Left forelimb (tissue), 1 donor: ENCODE data around the gene CSTPP1.
A peak's percentile ranks its signal among the peaks of the same experiment; 100 is the strongest.

Experiments used
- DNase-seq: peaks from one replicate; pipeline ENCODE4 v3.0.0-alpha.2; 2018; ENCODE audit warnings: low spot score

CSTPP1 gene, protein sequence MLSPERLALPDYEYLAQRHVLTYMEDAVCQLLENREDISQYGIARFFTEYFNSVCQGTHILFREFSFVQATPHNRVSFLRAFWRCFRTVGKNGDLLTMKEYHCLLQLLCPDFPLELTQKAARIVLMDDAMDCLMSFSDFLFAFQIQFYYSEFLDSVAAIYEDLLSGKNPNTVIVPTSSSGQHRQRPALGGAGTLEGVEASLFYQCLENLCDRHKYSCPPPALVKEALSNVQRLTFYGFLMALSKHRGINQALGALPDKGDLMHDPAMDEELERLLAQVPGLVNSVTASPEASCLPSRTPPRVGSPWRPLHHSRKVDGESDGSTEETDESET

DNA sequence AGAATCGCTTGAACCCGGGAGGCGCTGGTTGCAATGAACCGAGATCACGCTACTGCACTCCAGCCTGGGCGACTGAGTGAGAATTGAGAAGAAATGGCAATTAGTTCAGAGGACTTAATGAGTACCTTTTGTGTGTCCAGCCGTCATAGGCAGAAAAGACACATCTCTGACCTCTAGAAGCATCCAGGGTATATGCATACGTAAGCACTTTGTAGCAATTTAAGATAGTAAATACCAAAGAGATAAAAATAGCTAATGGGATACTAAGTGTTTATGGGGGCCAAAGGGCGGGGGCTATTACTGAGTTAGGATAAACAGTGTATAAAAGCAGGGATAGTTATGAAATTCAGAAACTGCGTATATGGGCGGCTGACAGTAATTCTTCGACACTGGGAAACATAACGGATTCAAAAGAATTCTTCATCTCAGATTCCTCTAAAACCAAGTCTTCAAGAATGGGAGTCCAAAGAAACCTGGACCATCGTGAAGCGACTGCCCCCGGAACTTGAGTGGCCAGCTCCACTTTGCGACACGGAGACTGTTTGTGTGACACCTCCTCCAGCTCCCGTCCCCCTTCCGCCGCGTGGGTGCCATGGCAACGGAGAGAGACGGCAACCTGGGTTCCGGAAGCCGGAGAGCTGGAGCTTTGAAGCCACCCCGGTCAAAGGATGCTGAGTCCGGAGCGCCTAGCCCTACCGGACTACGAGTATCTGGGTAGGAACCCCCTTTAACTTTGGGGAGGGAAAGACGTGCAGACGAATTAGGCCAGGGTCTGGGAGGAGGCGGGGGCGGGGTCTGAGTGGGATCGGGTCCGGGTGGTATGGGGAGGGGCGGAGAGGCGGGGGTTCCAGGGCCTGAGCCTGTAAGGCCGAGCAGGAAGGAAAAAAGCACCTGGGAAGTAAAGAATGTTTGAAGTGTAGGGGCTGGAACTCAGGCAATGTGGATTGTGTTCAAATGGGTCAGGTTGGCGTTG lies at the start of gene CSTPP1:
TSS of gene CSTPP1 (plus strand) at position 624 of the 973 bp plus-strand sequence. CDS start at position 669, 45 bp downstream.
- peak; percentile 95 for DNase-seq

DNA sequence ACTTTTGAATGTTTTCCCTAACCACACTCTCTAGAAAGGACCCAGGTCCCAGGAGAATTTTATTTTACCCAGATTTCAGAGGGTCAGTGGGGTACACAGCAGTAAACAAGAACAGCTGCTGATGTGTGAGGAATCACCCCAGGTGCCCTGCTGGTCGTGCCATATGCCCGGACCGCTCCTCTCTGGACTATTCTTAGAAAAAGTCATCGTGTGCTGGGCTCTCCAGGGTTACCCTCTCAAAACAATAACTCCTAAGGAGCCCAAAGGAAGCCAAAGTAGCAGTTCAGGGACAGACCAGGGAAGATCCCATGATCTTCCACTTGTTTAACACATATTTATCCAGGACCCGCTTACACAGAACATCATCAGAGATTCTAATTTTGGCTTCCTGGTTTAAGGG lies 47.9 kb upstream of the CSTPP1 start:
- no peak for DNase-seq

DNA sequence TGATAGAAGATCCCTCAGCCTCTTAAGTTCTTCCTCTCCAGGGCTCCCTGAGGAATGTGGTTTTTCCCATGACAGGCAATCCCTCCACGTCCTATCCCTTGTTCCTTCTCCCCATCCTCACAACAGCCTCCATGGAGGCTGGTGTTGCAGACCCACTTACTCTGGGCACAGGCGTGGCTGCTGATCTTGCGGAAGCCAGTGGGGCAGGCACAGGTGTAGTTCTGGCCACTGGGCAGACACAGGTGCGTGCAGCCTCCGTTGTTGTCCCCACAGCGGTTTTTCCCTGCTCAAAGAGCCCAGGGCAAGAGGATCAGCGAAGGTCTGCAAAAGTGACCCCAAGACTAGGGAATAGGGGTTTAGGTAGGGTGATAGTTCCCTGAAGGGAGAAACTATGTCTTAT lies 47.3 kb upstream of the CSTPP1 start:
- no peak for DNase-seq

DNA sequence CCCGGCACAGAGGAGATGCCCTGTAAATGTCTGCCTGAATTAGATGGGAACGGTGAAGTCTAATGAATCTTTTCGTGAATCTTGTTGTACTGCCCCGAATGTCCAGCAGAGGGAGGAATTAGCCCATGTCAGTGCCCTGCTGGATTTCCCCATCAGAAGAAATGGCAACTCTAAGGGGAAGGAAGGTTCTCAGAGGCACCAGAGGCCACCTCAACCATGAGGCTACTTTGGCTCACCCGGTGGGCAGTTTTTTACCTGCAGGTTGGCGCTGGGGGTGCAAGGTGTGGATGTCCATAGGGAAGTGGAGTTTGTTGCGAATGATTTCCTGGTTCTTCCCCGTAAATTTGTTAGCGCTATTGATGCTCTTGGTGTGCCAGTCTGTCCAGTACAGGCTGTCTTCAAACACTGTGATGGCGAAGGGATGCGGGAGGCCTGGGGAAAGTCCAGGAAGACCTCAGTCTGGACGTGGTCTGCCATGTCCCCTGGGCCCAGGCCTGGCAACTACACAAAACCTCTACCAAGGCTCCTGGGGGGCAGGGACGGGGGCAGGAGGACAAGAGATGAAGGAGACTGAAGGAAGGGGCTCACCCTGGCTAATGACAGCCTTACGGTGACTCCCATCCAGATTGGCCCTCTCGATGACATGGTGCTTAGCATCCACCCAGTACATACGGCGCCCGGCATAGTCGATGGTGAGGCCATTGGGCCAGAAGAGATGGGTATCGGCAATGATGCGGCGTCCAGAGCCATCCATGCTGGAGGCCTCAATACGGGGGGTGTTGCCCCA lies 46.7 kb upstream of the CSTPP1 start:
- no peak for DNase-seq

DNA sequence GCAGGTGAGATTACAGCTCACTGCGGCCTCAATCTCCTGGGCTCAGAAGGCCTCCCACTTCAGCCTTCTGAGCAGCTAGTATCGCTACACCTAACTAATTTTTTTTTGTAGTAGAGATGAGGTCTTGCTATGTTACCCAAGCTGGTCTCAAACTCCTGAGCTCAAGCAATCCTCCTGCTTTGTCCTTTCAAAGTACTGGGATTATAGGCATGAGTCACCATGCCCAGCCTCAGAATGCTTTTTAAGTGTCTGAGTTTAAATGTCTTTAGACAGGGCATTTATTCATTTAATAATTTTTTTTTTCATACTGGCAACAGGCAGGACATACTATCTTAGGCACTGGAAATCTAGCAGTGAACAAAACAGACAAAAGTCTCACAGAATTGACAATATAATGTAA lies 45.9 kb upstream of the CSTPP1 start:
- DNase-seq = no peak

DNA sequence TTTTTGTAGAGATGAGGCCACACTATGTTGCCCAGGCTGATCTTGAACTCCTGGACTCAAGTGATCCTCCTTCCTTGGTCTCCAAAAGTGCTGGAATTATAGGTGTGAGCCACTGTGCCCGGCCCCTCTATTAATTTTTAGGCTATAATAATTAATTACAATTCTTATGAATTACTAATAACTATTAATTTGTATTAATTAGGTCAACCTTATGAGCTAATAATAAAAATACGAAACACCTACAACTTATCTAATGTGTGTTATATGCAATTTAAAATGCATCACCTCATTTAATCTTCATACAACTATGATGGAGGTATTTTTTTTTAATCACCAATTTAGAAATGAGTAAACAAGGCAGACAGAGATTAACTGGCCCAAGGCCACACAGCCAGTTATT lies 44.5 kb upstream of the CSTPP1 start:
- DNase-seq = no peak

DNA sequence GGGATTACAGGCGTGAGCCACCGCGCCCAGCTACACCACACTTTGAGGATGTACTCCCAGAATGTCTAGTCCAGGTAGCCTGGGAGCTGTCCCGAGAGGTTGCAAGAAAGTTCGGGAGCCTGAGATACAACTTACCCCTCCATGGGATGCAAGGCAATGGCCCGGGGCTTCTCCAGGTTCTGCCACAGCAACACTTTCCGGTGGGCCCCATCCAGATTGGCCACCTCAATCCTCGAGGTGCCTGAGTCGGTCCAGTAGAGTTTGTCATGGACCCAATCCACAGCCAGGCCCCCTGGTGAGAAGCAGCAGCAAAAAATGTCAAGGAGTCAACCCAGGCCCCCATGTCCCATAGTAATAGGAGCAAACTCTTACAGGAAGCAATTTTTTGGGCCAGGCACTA lies 43.7 kb upstream of the CSTPP1 start:
- DNase-seq = no peak

DNA sequence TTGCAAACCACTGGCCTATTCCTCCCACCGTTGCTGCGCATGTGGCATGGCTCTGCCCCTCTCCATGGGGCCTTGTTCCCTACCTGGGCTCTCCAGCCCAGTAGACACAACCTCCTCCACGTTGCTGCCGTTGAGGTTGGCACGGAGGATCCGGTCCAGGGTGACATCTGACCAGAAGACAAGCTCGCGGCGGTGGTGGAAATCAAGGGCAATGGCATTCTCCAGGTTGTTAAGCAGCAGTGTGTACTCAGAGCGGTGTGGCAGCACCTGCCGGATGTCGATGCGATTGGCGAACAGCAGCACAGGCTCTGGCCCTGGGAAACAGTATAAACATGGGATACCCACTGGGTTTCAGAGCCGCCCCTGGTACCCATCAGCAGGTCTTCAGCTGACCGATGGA lies 42.1 kb upstream of the CSTPP1 start:
- no peak for DNase-seq

DNA sequence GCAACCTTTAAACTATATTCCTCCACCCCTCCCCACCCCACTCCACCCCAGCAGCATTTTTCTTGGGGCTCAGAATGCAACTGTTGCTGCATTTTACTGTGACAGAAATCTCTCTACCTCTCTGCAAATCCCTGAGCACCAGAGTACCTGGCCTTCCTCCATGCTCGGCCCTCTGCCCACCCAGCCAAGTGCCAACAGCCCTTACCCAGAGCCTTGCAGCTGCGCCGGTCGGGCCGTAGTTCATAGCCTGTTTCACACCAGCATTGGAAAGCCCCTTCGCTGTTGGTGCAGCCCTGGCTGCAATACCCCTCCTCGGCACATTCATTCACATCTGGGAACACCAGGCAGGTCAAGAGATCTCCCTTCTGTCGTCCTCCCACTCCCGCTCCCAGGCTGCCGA lies 41.6 kb upstream of the CSTPP1 start:
- no peak for DNase-seq

DNA sequence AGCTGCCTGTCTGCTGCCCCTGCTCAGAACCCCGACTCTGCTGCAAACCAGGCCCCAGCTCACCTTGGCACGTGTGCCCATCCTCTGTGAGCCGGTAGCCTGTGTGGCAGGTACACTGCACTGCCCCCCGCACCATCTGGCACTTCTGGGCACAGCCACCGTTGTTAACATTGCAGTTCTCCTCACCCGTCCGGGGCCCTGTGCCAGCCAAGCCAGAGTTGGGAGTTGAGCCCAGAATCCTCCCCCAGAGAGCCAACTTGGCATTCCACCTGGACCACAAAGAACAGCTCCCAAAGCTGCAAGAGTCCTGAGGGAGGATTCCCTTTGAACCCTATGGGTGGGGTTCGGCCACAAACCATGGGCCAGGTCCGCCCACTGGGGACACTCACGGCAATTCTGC lies 40.7 kb upstream of the CSTPP1 start:
- DNase-seq = no peak

DNA sequence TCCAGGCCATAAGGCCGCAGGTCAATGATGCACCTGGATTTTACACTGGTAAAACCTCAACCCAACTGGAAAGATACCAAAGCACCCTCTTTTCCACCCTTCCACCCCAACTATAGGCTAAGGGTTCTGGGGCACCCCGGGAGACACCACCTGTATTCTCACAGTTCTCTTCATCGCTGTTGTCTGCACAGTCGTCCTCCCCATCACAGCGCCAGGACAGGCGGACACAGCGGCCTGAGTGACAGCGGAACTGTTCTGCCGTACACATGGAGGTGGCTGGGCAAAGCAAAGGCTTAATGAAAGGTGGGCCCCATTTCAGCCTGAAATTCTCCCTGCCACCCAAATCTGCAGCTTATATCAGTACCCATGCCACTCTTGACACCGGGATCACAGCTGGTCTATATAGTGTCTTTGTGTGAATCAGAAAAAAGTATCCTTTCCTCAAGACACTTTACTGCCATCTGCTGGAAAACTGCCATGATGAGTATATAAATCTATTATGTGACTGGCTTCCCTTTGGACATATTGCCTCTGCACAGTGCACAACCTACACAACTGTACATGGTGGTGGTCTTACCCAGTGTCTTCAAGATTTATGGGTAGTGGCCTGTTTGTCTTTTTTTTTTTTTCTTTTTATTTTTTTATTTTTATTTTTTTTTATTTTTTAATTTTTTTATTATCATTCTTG lies 39.7 kb upstream of the CSTPP1 start:
- DNase-seq = no peak

DNA sequence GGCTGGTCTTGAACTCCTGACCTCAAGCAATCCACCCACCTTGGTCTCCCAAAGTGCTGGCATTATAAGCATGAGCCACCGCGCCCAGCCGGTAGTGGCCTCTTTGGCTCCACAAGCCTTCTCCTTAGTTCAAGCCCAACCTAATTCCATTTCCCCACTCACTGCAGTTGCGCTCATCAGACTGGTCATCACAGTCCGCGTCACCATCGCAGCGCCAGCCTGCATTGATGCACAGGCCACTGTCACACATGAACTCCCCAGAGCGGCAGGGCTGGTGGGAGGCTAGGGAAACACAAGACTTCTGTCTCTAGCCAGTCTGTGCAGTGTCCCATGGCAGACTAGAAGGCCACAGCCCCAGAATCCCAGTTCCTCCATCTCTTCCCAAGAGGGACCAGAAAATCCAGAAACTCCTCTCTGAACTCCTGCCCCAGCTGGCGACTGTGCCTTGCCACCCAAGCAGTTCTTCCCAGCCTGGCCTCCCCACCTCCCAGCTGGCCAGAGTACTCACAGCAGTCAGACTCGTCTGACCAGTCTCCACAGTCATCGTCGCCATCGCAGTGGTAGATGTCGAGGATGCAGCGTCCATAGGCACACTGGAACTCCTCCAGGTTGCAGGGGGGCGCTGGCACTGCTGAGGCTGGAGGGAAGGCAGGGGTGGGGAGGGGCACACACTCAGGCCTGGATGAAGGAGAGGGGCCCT lies 38.0 kb upstream of the CSTPP1 start:
- no peak for DNase-seq

DNA sequence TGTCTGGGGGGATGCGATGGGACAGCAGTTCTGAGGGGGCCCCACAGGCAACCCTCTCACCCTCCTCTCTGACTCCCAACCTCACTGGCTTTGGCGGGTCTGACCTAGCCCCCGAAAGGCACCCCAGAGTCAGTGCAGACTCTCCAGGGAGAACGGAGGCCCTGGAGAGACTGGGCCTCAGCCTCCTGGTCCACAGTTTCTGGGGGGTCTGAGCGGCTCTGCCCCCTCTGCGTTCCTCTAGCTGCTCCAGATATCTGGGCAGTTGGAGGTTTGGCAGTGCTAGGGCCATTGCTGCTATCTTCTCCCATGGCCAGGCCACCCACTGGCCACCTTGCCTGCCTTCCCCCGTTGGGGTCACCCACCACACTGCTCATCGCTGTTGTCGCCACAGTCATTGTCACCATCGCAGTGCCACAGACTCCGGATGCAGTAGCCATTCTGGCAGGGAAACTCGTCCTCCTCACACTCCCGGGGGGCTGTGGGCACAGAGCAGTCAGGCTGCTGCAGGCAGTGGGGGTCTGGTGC lies 37.0 kb upstream of the CSTPP1 start:
- DNase-seq = no peak

DNA sequence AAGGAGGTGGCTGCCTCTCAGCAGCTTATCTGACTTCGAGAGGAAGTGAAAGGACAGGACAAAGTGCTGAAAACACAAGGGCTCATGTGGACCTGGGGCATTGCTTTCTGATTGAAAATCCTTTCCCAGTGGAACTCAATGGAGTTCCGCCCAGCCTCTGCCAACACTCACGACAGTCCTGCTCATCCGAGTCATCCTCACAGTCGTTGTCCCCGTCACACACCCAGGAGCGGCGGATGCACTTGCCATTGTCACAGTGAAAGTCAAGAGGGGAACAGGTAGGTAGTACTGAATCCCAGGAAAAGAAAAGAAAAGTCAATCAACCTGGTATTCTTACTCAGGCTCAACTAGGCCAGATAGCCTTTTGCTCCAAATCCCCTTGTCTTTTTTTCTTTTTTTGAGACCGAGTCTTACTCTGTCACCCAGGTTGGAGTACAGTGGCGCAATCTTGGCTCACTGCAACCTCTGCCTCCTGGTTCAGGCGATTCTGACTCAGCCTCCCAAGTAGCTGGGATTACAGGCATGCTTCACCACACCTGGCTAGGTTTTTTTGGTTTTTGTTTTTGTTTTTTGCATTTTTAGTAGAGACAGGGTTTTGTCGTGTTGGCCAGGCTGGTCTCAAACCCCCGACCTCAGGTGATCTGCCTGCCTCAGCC lies 36.3 kb upstream of the CSTPP1 start:
- DNase-seq = no peak

DNA sequence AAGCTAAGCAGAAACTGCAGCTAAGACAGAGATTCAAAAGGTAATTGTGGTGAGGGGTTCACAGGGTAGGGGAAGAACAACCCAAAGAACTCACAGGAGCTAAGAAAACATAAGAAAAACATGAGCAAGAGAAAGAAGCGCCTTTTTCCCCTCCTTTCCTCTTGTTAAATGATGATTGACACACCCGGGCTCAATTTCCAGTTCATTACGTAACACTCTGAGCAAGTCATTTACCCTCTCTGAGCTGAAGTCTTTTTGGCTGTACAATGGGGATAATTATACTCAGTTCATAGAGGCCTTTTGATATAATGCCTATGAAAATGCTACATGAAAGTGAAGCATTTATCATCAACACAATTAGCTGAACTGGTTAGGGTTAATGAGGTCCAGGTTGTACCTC lies 35.4 kb upstream of the CSTPP1 start:
- no peak for DNase-seq

DNA sequence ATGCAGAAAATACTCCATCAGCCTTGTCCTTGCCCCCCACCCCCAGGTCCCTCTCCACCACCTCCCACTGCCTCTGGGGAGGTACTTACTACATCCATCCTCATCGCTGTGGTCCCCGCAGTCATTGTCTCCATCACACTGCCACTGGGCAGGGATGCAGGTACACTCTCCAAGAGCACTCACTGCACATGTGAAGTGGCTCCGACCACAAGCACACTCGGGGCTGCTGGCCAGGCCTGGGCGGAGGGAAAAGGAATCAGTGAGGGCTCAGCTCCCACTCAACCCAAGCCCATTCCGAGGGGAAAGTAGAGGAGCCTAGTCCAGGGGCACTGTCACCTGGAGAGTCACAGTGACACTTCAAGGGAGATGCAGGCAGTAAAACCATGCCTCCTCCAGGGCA lies 33.9 kb upstream of the CSTPP1 start:
- no peak for DNase-seq

DNA sequence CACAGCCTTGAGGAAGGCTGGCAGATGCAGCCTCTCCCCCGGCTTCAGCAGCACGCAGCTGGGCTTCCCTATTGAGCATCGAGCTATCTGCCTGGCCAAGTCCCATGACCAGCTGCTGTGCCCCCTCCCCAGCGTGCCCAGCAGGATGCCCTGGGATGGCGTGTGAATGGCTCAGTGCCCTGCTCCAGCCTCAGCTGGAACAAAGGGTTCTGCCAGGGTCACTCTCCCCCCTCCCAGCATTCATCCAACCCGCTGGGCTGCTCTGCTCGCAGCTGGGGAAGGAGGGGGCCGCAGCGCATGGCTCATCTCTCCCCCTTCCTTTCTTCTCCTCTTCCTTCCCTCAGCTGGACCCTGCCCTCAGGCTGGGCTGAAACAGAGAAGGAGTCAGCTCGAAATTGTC lies 32.7 kb upstream of the CSTPP1 start:
- peak; percentile 82 for DNase-seq

DNA sequence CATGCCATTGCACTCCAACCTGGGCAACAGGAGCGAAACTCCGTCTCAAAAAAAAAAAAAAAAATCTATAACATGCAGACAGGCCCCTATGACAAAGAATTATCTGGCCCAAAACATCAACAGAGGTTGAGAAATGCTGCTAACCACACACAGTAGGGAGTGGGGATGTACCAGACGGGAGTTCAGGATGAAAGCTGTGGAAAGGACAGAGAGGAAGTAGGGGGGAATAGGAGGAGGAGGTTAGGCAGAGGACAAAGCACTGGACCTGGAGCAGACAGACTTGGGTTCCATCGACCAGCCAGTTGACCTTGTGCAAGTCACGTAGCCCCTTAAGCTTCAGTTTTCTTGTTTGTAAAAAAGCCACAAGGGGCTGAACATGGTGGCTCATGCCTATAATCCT lies 30.8 kb upstream of the CSTPP1 start:
- no peak for DNase-seq

DNA sequence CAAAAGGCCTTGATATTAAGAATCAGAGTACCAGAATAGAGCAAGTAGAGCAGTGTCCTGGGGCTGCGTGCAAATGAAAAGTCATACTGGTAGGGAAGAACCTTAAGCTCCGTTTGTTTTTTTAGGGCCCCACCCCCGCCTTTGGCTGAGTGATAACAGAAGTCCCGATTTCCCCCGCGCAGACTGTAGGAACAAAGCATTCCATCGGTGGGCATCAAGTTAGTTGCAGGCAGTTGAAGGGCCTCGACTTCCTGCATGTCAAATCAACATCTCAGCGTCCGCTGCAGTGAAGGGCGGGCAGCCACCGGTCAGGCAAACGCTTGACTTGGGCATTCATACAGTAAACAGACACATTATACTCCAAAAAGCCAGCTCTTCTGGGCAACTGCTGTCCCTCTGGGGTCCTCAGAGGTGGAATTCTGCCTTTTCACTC lies 29.9 kb upstream of the CSTPP1 start:
- no peak for DNase-seq

DNA sequence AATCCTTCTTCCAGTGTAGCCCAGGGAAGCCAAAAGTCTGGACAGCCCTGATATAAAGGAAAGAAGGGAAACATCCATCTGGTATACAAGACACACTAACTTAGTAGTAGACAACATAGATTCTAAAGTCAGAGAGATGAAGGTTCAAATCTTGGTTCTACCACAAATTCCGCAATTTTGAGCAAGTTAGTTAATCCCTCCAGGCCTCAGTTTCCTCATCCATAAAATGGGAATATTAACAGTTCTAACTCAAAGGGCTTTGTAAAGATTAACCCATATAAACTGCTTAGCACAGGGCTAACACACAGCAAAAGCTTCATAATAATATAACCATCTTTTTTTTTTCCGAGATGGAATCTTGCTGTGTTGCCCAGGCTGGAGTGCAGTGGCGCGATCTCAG lies 29.0 kb upstream of the CSTPP1 start:
- DNase-seq = no peak
